Measurements from ENCODE around the gene MSANTD2. TPM values are rescaled to one million over a fixed set of nuclear protein-coding genes. Genes with fewer than 3 reads are reported as not detected.

The MSANTD2 gene
- total and polyA plus RNA-seq, 2 of the 4 experiments (the other 2 are of a cell fraction): 5.0 to 6.0 TPM

DNA sequence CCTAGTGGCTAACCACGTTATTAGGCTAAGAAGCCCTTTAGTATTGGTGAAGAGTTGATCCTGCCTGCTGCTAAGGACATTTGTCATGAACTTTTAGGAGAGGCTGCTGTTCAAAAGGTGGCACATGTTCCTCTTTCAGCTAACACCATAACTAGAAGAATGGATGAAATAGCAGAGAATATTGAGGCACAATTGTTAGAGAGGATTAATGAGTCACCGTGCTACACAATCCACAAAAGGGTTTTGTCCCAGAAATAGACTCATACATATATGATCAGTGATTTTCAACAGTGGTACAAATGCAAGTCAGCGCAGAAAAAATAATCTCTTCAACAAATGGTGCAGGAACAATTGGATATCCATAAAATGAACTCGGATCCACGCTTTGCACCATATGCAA, 7.0 kb upstream of the MSANTD2 start:
- H2BK120ac ChIP-seq (ENCODE audit: low read depth, low read length): no peak overlapping the region
- H4K5ac ChIP-seq (ENCODE audit: low read depth, low read length): no peak overlapping the region
- CTCF ChIA-PET: interaction anchor here (0.7 kb wide), 1 partner anchor 161 kb away, joined by 3 read pairs; no protein-coding TSS in a partner anchor
- POLR2A ChIA-PET (ENCODE audit: unreplicated experiment): no interaction called here
- no peak overlapping the region for H3K4me3 ChIP-seq (ENCODE audit: insufficient read depth, low read depth, low read length)
- H2AFZ ChIP-seq (replicated peaks; ENCODE audit: low read length, poor library complexity): no peak overlapping the region
- H3K36me3 ChIP-seq (ENCODE audit: control insufficient read depth, insufficient read depth, low read length): no peaks in the 10 kb centered on the region
- no peak overlapping the region for H3K4ac ChIP-seq (ENCODE audit: low read depth, low read length)
- H3K56ac ChIP-seq (ENCODE audit: extremely low read depth, insufficient read depth, low read length): no peak overlapping the region
- H3K27me3 ChIP-seq (ENCODE audit: control insufficient read depth, insufficient read depth, low read length): no peaks in the 10 kb centered on the region
- no peaks in the 10 kb centered on the region for H3K9me1 ChIP-seq (ENCODE audit: insufficient read depth, low read length)
- no peaks in the 10 kb centered on the region for H4K20me1 ChIP-seq (ENCODE audit: insufficient read depth, low read length)
- no peak overlapping the region for H3K9ac ChIP-seq (ENCODE audit: low read depth, low read length)
- H3K14ac ChIP-seq (replicated peaks; ENCODE audit: low read depth, low read length): no peak overlapping the region
- no peak overlapping the region for H3K27ac ChIP-seq (ENCODE audit: insufficient read depth, low read length)
- H3K18ac ChIP-seq (ENCODE audit: low read depth, low read length): no peak overlapping the region
- BruUV-seq (replicated peaks): no TSS peak
- H3K4me2 ChIP-seq (ENCODE audit: low read depth, low read length): no peak overlapping the region
- no CpG with 5 or more reads among the region's 5 CpGs for WGBS, 2 experiments (ENCODE audit: extremely low coverage in 2 of 2, insufficient read length in 1 of 2)
- no peak overlapping the region for H2AK9ac ChIP-seq (replicated peaks; ENCODE audit: low read depth, low read length, poor library complexity)
- ATAC-seq (ENCODE audit: low read depth) (no peak), DNase-seq (no peak)
- in situ Hi-C loops (cut with MboI; ENCODE audit: low sequenced_read_pairs) (loop anchor here (25.0 kb wide), 1 partner anchor 395 kb away; the partner anchor contains the start of gene OR8B4), dilution Hi-C loops (cut with HindIII; ENCODE audit: low sequenced_read_pairs, unreplicated experiment) (no loop called here), intact Hi-C loops (cut with micrococcal nuclease) (no loop called here)
- no peak overlapping the region for H3K23ac ChIP-seq (ENCODE audit: low read depth, low read length)
- H2BK15ac ChIP-seq (ENCODE audit: low read depth, low read length): no peak overlapping the region
- H3K9me3 ChIP-seq (ENCODE audit: control insufficient read depth, insufficient read depth, low read length): no peaks in the 10 kb centered on the region
- no peak for TF ChIP-seq MAZ (IDR thresholded peaks at IDR 0.05; ENCODE audit: borderline replicate concordance, low read depth, low read length)
- TF ChIP-seq MAFK (IDR thresholded peaks at IDR 0.05; ENCODE audit: low read depth, low read length): no peak
- H2AK5ac ChIP-seq (ENCODE audit: low read depth, low read length): no peak overlapping the region
- no peak overlapping the region for H2BK20ac ChIP-seq (ENCODE audit: low read depth, low read length)
- H2BK5ac ChIP-seq (ENCODE audit: low read depth, low read length, poor library complexity, severe bottlenecking): no peak overlapping the region
- no peak overlapping the region for H4K91ac ChIP-seq (ENCODE audit: insufficient read depth, low read depth, low read length)
- no peaks in the 10 kb centered on the region for H3K79me1 ChIP-seq (ENCODE audit: low read depth in 1 of 2, low read length in 2 of 2)
- no peaks in the 10 kb centered on the region for H3K4me1 ChIP-seq (ENCODE audit: control insufficient read depth, insufficient read depth, low read length)
- H4K8ac ChIP-seq (ENCODE audit: low read depth in 2 of 2, low read length in 2 of 2): no peak overlapping the region
